Right lung (tissue), 10 donors: Measurements from ENCODE around the gene MAPK8IP3. TPM values are rescaled to one million over a fixed set of nuclear protein-coding genes. Genes with fewer than 3 reads are reported as not detected.

Experiments used
- DNase-seq, 2 donors: peaks; one replicate each; pipeline ENCODE4 v3.0.0-alpha.2; 2013
- long read RNA-seq, 8 donors: transcript quantifications; one replicate each; lab custom pipeline, GENCODE V29; 2026
- polyA plus RNA-seq, 5 donors: library from polyadenylated mRNA; unstranded; fragments of 120-200 nt; gene quantifications; one replicate each; pipeline versions ENCODE4 v1.2.1 to v1.2.3, GENCODE V29; 2013; ENCODE audit warnings: inconsistent platforms in 1 of 5, low replicate concordance in 1 of 5; ENCODE audit not compliant: insufficient read length in 5 of 5, insufficient read depth in 1 of 5

The MAPK8IP3 gene
- 10 to 100 TPM; 45.3 to 74.0 (median 61.9) TPM for polyA plus RNA-seq
- long read RNA-seq, donor 1, full-length matches to known transcripts: 16 of 16 reads
- long read RNA-seq, donor 1, partial matches to known transcripts: 0 of 16 reads
- long read RNA-seq, donor 1, other reads (novel, unspliced or antisense): 0 of 16 reads
- long read RNA-seq, donor 2, full-length matches to known transcripts: 5 of 5 reads
- long read RNA-seq, donor 2, partial matches to known transcripts: 0 of 5 reads
- long read RNA-seq, donor 2, other reads (novel, unspliced or antisense): 0 of 5 reads
- long read RNA-seq, donor 3, full-length matches to known transcripts: 4 of 4 reads
- long read RNA-seq, donor 3, partial matches to known transcripts: 0 of 4 reads
- long read RNA-seq, donor 3, other reads (novel, unspliced or antisense): 0 of 4 reads
- long read RNA-seq, donor 4, full-length matches to known transcripts: 4 of 4 reads
- long read RNA-seq, donor 4, partial matches to known transcripts: 0 of 4 reads
- long read RNA-seq, donor 4, other reads (novel, unspliced or antisense): 0 of 4 reads
- long read RNA-seq, donor 5, full-length matches to known transcripts: 5 of 10 reads
- long read RNA-seq, donor 5, partial matches to known transcripts: 5 of 10 reads
- long read RNA-seq, donor 5, other reads (novel, unspliced or antisense): 0 of 10 reads
- long read RNA-seq, donor 6, full-length matches to known transcripts: 9 of 21 reads
- long read RNA-seq, donor 6, partial matches to known transcripts: 12 of 21 reads
- long read RNA-seq, donor 6, other reads (novel, unspliced or antisense): 0 of 21 reads
- long read RNA-seq, donor 7, full-length matches to known transcripts: 5 of 40 reads
- long read RNA-seq, donor 7, partial matches to known transcripts: 35 of 40 reads
- long read RNA-seq, donor 7, other reads (novel, unspliced or antisense): 0 of 40 reads
- long read RNA-seq, donor 8, full-length matches to known transcripts: 3 of 9 reads
- long read RNA-seq, donor 8, partial matches to known transcripts: 6 of 9 reads
- long read RNA-seq, donor 8, other reads (novel, unspliced or antisense): 0 of 9 reads

- DNase-seq: peak; percentile 92 to 95
These were observed at the start of gene MAPK8IP3 for GRCh38 chr16:1705688-1706385. Gene MAPK8IP3, plus strand, starts transcription at chr16:1706195. Its CDS starts 145 bp downstream, at chr16:1706340.

- no peak for DNase-seq
These were observed 49.0 kb upstream of the MAPK8IP3 start for GRCh38 chr16:1656808-1657617.

- DNase-seq: no peak
These were observed 48.2 kb upstream of the MAPK8IP3 start for GRCh38 chr16:1657841-1658240.

GRCh38 chr16:1659031-1659430 lies 47.0 kb upstream of the MAPK8IP3 start:
- DNase-seq: no peak

- no peak for DNase-seq
These were observed 44.2 kb upstream of the MAPK8IP3 start for GRCh38 chr16:1661826-1662225.

GRCh38 chr16:1662543-1662942 lies 43.5 kb upstream of the MAPK8IP3 start:
- no peak for DNase-seq

- no peak for DNase-seq
These were observed 40.2 kb upstream of the MAPK8IP3 start for GRCh38 chr16:1665829-1666228.

GRCh38 chr16:1666316-1666715 lies 39.7 kb upstream of the MAPK8IP3 start:
- DNase-seq: no peak

GRCh38 chr16:1667271-1667670 lies 38.7 kb upstream of the MAPK8IP3 start:
- DNase-seq: no peak

- DNase-seq: no peak
These were observed 38.1 kb upstream of the MAPK8IP3 start for GRCh38 chr16:1667916-1668315.

GRCh38 chr16:1668612-1669319 lies 37.2 kb upstream of the MAPK8IP3 start:
- DNase-seq: no peak

- no peak for DNase-seq
These were observed 36.3 kb upstream of the MAPK8IP3 start for GRCh38 chr16:1669698-1670097.

- no peak for DNase-seq
These were observed 35.6 kb upstream of the MAPK8IP3 start for GRCh38 chr16:1670371-1670770.

GRCh38 chr16:1670866-1671265 lies 35.1 kb upstream of the MAPK8IP3 start:
- DNase-seq: no peak

GRCh38 chr16:1673424-1674151 lies 32.4 kb upstream of the MAPK8IP3 start:
- no peak for DNase-seq

- DNase-seq: no peak
These were observed 31.7 kb upstream of the MAPK8IP3 start for GRCh38 chr16:1674306-1674705.

- DNase-seq: no peak
These were observed 31.0 kb upstream of the MAPK8IP3 start for GRCh38 chr16:1674751-1675664.

GRCh38 chr16:1676661-1677060 lies 29.3 kb upstream of the MAPK8IP3 start:
- no peak for DNase-seq
